ENCODE results near the gene KCNJ6. TPM values are rescaled to one million over a fixed set of nuclear protein-coding genes. Genes with fewer than 3 reads are reported as not detected.
A peak's percentile ranks its signal among the peaks of the same experiment; 100 is the strongest.

Gene KCNJ6
- total RNA-seq, 1 experiment from 2014 or later, result not detected

GRCh38 chr21:37630872-37631271, 285.4 kb downstream of the KCNJ6 start:
- no peaks in the 10 kb centered on the region for H3K4me1 ChIP-seq
- no peaks in the 10 kb centered on the region for H3K36me3 Mint-ChIP-seq (ENCODE audit: insufficient read depth, unreplicated experiment)
- H3K9me3 ChIP-seq, result peaks cover 3% of the 10 kb centered on the region; the same call in 1 of the 2 replicates
- no peaks in the 10 kb centered on the region for H3K27me3 ChIP-seq (replicated peaks; ENCODE audit: control insufficient read depth, insufficient read depth, low read length)
- BruUV-seq (replicated peaks), result no TSS peak
- intact Hi-C loops (cut with micrococcal nuclease; ENCODE audit: unreplicated experiment), result no loop called here
- no peak overlapping the region for H3K27ac Mint-ChIP-seq (ENCODE audit: unreplicated experiment)
- TF ChIP-seq, protein P1, sequence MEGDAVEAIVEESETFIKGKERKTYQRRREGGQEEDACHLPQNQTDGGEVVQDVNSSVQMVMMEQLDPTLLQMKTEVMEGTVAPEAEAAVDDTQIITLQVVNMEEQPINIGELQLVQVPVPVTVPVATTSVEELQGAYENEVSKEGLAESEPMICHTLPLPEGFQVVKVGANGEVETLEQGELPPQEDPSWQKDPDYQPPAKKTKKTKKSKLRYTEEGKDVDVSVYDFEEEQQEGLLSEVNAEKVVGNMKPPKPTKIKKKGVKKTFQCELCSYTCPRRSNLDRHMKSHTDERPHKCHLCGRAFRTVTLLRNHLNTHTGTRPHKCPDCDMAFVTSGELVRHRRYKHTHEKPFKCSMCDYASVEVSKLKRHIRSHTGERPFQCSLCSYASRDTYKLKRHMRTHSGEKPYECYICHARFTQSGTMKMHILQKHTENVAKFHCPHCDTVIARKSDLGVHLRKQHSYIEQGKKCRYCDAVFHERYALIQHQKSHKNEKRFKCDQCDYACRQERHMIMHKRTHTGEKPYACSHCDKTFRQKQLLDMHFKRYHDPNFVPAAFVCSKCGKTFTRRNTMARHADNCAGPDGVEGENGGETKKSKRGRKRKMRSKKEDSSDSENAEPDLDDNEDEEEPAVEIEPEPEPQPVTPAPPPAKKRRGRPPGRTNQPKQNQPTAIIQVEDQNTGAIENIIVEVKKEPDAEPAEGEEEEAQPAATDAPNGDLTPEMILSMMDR (IDR thresholded peaks at IDR 0.05; ENCODE audit: insufficient read depth in 1 of 2, low read depth in 1 of 2, low read length in 1 of 2, severe bottlenecking in 1 of 2, unreplicated experiment in 1 of 2), result no peak
- H3K36me3 ChIP-seq (ENCODE audit: control insufficient read depth, insufficient read depth, low read length), result no peaks in the 10 kb centered on the region
- DNase-seq, result no peak
- peaks cover 20% of the 10 kb centered on the region for H3K9me3 Mint-ChIP-seq (ENCODE audit: unreplicated experiment)
- CTCF ChIA-PET, result no interaction called here
- peaks cover 6% of the 10 kb centered on the region for H3K4me1 Mint-ChIP-seq (ENCODE audit: low read depth, unreplicated experiment)
- H3K27me3 Mint-ChIP-seq (ENCODE audit: insufficient read depth, unreplicated experiment), result no peaks in the 10 kb centered on the region
- H3K4me3 Mint-ChIP-seq (ENCODE audit: unreplicated experiment), result no peak overlapping the region
- no peak overlapping the region for H3K4me3 ChIP-seq (ENCODE audit: low read depth, low read length)
- POLR2A ChIA-PET, result no interaction called here

- Mint-ChIP-seq H3K9me3 (ENCODE audit: unreplicated experiment) (peaks cover 10% of the 10 kb centered on the region), H3K36me3 (ENCODE audit: insufficient read depth, unreplicated experiment) (no peaks in the 10 kb centered on the region), H3K27ac (ENCODE audit: unreplicated experiment) (no peak overlapping the region), H3K4me3 (ENCODE audit: unreplicated experiment) (no peak overlapping the region), H3K27me3 (ENCODE audit: insufficient read depth, unreplicated experiment) (no peaks in the 10 kb centered on the region), H3K4me1 (ENCODE audit: low read depth, unreplicated experiment) (peaks cover 6% of the 10 kb centered on the region)
- H3K4me1 ChIP-seq, result no peaks in the 10 kb centered on the region
- H3K27me3 ChIP-seq (replicated peaks; ENCODE audit: control insufficient read depth, insufficient read depth, low read length), result no peaks in the 10 kb centered on the region
- H3K9me3 ChIP-seq, result peaks cover 2% of the 10 kb centered on the region; the same call in 1 of the 2 replicates
- no peak overlapping the region for H3K4me3 ChIP-seq (ENCODE audit: low read depth, low read length)
- DNase-seq, result no peak
- TF ChIP-seq, protein P1 (IDR thresholded peaks at IDR 0.05; ENCODE audit: insufficient read depth in 1 of 2, low read depth in 1 of 2, low read length in 1 of 2, severe bottlenecking in 1 of 2, unreplicated experiment in 1 of 2), result no peak
- intact Hi-C loops (cut with micrococcal nuclease; ENCODE audit: unreplicated experiment), result no loop called here
- ChIA-PET POLR2A (no interaction called here), CTCF (no interaction called here)
- no peaks in the 10 kb centered on the region for H3K36me3 ChIP-seq (ENCODE audit: control insufficient read depth, insufficient read depth, low read length)
- no TSS peak for BruUV-seq (replicated peaks)
These were observed 287.9 kb downstream of the KCNJ6 start for GRCh38 chr21:37628362-37628761.

DNA sequence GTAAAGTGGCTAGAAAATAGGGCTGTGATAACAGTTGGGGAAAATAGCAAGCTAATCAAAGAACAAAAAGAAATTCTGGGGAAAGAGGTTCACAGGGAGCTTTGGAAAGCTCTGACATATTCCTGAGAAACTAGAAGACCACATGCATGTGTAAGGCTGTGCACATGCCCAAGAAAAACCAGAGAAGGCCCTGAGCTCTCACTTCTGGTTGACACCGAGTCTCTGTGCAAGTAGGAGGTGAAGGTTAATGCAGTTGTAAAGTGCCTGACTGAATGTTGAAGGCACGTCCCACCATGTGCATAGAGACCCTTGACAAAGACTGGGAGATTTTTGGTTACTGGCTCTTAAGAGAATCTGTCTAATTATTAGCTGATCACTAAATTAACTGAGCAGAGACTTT, 288.7 kb downstream of the KCNJ6 start:
- BruUV-seq (replicated peaks), result no TSS peak
- no peak overlapping the region for H3K4me3 ChIP-seq (ENCODE audit: low read depth, low read length)
- intact Hi-C loops (cut with micrococcal nuclease; ENCODE audit: unreplicated experiment), result no loop called here
- Mint-ChIP-seq H3K27me3 (ENCODE audit: insufficient read depth, unreplicated experiment) (no peaks in the 10 kb centered on the region), H3K36me3 (ENCODE audit: insufficient read depth, unreplicated experiment) (no peaks in the 10 kb centered on the region), H3K9me3 (ENCODE audit: unreplicated experiment) (peaks cover 10% of the 10 kb centered on the region), H3K27ac (ENCODE audit: unreplicated experiment) (peak overlapping the region; percentile 37), H3K4me1 (ENCODE audit: low read depth, unreplicated experiment) (peaks cover 6% of the 10 kb centered on the region), H3K4me3 (ENCODE audit: unreplicated experiment) (no peak overlapping the region)
- CTCF ChIA-PET, result no interaction called here
- no peak for DNase-seq
- H3K27me3 ChIP-seq (replicated peaks; ENCODE audit: control insufficient read depth, insufficient read depth, low read length), result no peaks in the 10 kb centered on the region
- no peaks in the 10 kb centered on the region for H3K4me1 ChIP-seq
- no peaks in the 10 kb centered on the region for H3K36me3 ChIP-seq (ENCODE audit: control insufficient read depth, insufficient read depth, low read length)
- no peaks in the 10 kb centered on the region for H3K9me3 ChIP-seq
- POLR2A ChIA-PET, result no interaction called here
- TF ChIP-seq, protein P1 (IDR thresholded peaks at IDR 0.05; ENCODE audit: insufficient read depth in 1 of 2, low read depth in 1 of 2, low read length in 1 of 2, severe bottlenecking in 1 of 2, unreplicated experiment in 1 of 2), result no peak

All from Caco-2 (cell line).